IPS-18a (cell line): Measurements from ENCODE around the gene CHAF1A.

Experiments used
- H3K27ac ChIP-seq: one replicate; pipeline ENCODE4 v1.5.1; 2013; ENCODE audit warnings: low read length
- H3K27me3 ChIP-seq: one replicate; pipeline ENCODE4 v1.6.1; 2013; ENCODE audit warnings: mild to moderate bottlenecking, low read length; ENCODE audit not compliant: control insufficient read depth, insufficient read depth
- H3K36me3 ChIP-seq: one replicate; pipeline ENCODE4 v1.6.1; 2013; ENCODE audit warnings: low read depth, low read length; ENCODE audit not compliant: control insufficient read depth
- H3K4me1 ChIP-seq: one replicate; pipeline ENCODE4 v1.6.1; 2013; ENCODE audit warnings: low read depth, low read length; ENCODE audit not compliant: control insufficient read depth
- H3K4me3 ChIP-seq: one replicate; pipeline ENCODE4 v1.5.1; 2013; ENCODE audit warnings: low read length
- H3K9ac ChIP-seq: one replicate; pipeline ENCODE4 v1.6.1; 2013; ENCODE audit warnings: mild to moderate bottlenecking, low read length, moderate library complexity
- H3K9me3 ChIP-seq: one replicate; pipeline ENCODE4 v1.6.1; 2013; ENCODE audit warnings: low read depth, low read length; ENCODE audit not compliant: control insufficient read depth

Gene CHAF1A

DNA sequence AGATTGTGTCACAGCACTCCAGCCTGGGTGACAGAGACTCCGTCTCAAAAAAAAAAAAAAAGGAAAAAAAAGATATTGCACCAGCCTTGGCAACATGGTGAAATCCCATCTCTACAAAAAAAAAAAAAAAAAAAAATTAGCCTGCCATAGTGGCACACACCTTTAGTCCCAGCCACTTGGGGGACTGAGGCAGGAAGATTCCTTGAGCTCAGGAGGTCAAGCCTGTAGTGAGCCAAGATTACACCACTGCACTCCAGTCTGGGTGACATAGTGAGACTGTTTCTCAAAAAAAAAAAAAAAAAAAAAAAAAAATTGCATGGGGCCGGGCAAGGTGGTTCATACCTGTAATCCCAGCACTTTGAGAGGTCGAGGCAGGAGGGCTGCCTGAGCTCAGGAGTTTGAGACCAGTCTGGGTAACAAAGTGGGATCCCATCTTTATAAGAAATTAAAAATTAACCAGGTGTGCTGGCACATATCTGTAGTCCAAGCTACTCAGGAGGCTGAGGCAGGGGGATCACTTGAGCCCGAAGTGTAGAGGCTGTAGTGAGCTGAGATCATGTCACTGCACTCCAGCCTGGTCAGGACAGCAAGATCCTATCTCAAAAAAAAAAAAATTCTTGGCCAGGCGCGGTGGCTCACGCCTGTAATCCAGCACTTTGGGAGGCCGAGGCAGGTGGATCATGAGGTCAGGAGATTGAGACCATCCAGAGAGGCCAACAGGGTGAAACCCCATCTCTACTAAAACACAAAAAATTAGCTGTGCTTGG lies 62.6 kb downstream of the CHAF1A start:
- Histone ChIP-seq H3K4me1 (no peaks in the 10 kb centered on the region), H3K36me3 (no peaks in the 10 kb centered on the region), H3K4me3 (no peak overlapping the region), H3K9me3 (no peaks in the 10 kb centered on the region), H3K9ac (no peak overlapping the region), H3K27me3 (no peaks in the 10 kb centered on the region), H3K27ac (no peak overlapping the region)

DNA sequence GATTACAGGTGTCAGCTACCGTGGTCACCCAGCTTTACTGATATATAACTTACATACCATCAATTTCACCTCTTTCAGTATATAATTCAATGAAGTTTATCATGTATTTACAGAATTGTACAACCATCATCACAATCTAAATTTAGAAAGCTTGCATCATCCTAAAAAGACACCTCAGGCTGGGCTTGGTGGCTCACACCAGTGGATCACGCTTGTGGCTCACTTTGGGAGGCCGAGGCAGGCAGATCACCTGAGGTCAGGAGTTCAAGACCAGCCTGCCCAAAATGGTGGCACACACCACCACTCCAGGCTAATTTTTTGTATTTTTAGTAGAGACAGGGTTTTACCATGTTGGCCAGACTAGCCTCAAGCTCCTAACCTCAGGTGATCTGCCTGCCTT lies 65.4 kb downstream of the CHAF1A start:
- Histone ChIP-seq H3K9me3 (no peaks in the 10 kb centered on the region), H3K9ac (no peak overlapping the region), H3K27me3 (no peaks in the 10 kb centered on the region), H3K36me3 (no peaks in the 10 kb centered on the region), H3K4me3 (no peak overlapping the region), H3K4me1 (no peaks in the 10 kb centered on the region), H3K27ac (no peak overlapping the region)

DNA sequence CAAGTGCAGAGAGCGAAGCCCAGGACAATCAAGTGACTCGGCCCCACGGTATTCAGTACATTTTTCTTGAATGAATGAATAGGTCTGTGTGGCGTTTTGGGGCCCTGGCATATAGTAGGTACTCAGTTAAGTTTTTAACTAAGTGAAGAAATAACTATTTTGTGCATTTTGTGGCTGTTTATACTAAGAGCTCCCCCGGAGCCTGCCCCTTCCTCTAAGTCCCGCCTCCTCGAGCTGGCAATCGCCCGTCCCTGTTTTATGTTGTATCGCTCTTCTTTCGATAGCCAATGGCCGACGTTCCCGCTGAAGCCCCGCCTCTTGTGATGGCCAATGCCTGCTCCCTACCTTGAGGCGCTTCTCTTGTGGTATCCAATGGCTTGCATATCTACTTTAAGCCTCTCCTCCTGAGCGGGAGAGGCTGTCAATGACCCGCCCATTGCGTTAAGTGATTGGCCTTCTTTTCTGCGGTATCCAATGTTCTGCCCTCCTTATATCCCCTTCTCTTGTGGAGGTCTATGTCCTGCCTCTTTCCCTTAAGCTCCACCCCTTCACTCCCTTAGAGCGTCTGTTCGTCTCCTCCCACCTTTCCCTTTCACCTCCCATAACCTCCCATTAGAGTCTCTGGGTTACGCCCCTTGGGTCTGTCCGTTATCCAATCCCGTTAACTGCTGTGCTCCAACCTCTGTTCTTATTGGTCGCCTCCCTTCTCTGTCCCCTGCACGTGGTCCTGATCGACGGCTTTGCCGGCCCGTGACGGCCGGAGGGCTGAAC lies 69.1 kb downstream of the CHAF1A start:
- Histone ChIP-seq H3K27me3 (no peaks in the 10 kb centered on the region), H3K4me3 (peak overlapping the region; percentile 74), H3K4me1 (peaks cover 8% of the 10 kb centered on the region), H3K36me3 (no peaks in the 10 kb centered on the region), H3K9me3 (no peaks in the 10 kb centered on the region), H3K27ac (no peak overlapping the region), H3K9ac (peak overlapping the region; percentile 41)

- H3K27me3 ChIP-seq = no peaks in the 10 kb centered on the region
- peak within 1 kb of the TSS; percentile 72 for H3K9ac ChIP-seq
- peaks cover 8% of the 10 kb centered on the region for H3K4me1 ChIP-seq
- H3K27ac ChIP-seq = no peak within 1 kb of the TSS
- H3K9me3 ChIP-seq = no peaks in the 10 kb centered on the region
- peak within 1 kb of the TSS; percentile 74 for H3K4me3 ChIP-seq
- H3K36me3 ChIP-seq = peaks cover 4% of the 10 kb centered on the region
Measured at GRCh38 chr19:4472174-4472974, 69.9 kb downstream of the CHAF1A start, which contains the start of gene HDGFL2. HDGFL2 (plus strand) TSS chr19:4472297; CDS start chr19:4472351, 54 bp downstream.

GRCh38 chr19:4473011-4473762 lies 70.7 kb downstream of the CHAF1A start:
- Histone ChIP-seq H3K9me3 (no peaks in the 10 kb centered on the region), H3K36me3 (peaks cover 8% of the 10 kb centered on the region), H3K4me1 (peaks cover 8% of the 10 kb centered on the region), H3K4me3 (peak overlapping the region; percentile 74), H3K9ac (peak overlapping the region; percentile 72), H3K27ac (no peak overlapping the region), H3K27me3 (no peaks in the 10 kb centered on the region)

- Histone ChIP-seq H3K36me3 (peaks cover 12% of the 10 kb centered on the region), H3K27ac (peak overlapping the region; percentile 55), H3K9me3 (no peaks in the 10 kb centered on the region), H3K9ac (peak overlapping the region; percentile 51), H3K4me1 (peaks cover 8% of the 10 kb centered on the region), H3K4me3 (peak overlapping the region; percentile 74), H3K27me3 (no peaks in the 10 kb centered on the region)
Measured at GRCh38 chr19:4473763-4474513, 71.5 kb downstream of the CHAF1A start.

GRCh38 chr19:4474514-4475022 lies 72.1 kb downstream of the CHAF1A start:
- H3K9me3 ChIP-seq = no peaks in the 10 kb centered on the region
- H3K27me3 ChIP-seq = no peaks in the 10 kb centered on the region
- H3K4me1 ChIP-seq = peaks cover 8% of the 10 kb centered on the region
- H3K4me3 ChIP-seq = peak overlapping the region; percentile 74
- peak overlapping the region; percentile 55 for H3K27ac ChIP-seq
- H3K9ac ChIP-seq = peak overlapping the region; percentile 51
- H3K36me3 ChIP-seq = peaks cover 12% of the 10 kb centered on the region

GRCh38 chr19:4477034-4477801 lies 74.8 kb downstream of the CHAF1A start:
- Histone ChIP-seq H3K9me3 (no peaks in the 10 kb centered on the region), H3K27ac (no peak overlapping the region), H3K4me3 (no peak overlapping the region), H3K9ac (no peak overlapping the region), H3K36me3 (peaks cover 12% of the 10 kb centered on the region), H3K4me1 (peaks cover 8% of the 10 kb centered on the region), H3K27me3 (no peaks in the 10 kb centered on the region)

- Histone ChIP-seq H3K9me3 (no peaks in the 10 kb centered on the region), H3K27ac (no peak overlapping the region), H3K4me3 (no peak overlapping the region), H3K27me3 (no peaks in the 10 kb centered on the region), H3K36me3 (peaks cover 9% of the 10 kb centered on the region), H3K9ac (no peak overlapping the region), H3K4me1 (no peaks in the 10 kb centered on the region)
Measured at GRCh38 chr19:4482721-4483364, 80.4 kb downstream of the CHAF1A start.
